Fibroblast of lung (primary cell): ENCODE data around the gene FAM151A. TPM values are rescaled to one million over a fixed set of nuclear protein-coding genes. Genes with fewer than 3 reads are reported as not detected.

Source experiments
- DNase-seq, 2 donors: peaks; one replicate each; pipeline versions ENCODE4 v3.0.0 to v3.0.0-alpha.2; 2010; ENCODE audit warnings: low read depth in 2 of 2
- H2AFZ ChIP-seq: 2 replicates; pipeline ENCODE4 v1.5.1; 2012; ENCODE audit warnings: low read length, control low read depth, inconsistent platforms
- H3K27ac ChIP-seq: 2 replicates; pipeline ENCODE4 v1.5.1; 2011; ENCODE audit warnings: low read length, control low read depth; ENCODE audit not compliant: insufficient read depth
- H3K27me3 ChIP-seq: 2 replicates; pipeline ENCODE4 v1.5.1; 2011; ENCODE audit warnings: mild to moderate bottlenecking, low read length; ENCODE audit not compliant: control insufficient read depth, insufficient read depth
- H3K36me3 ChIP-seq: 2 replicates; pipeline ENCODE4 v1.5.1; 2011; ENCODE audit warnings: low read length; ENCODE audit not compliant: control insufficient read depth, insufficient read depth
- H3K4me1 ChIP-seq: 2 replicates; pipeline ENCODE4 v1.5.1; 2011; ENCODE audit warnings: low read length; ENCODE audit not compliant: control insufficient read depth, insufficient read depth; ENCODE audit errors: extremely low read depth
- H3K4me2 ChIP-seq: 2 replicates; pipeline ENCODE4 v1.5.1; 2011; ENCODE audit warnings: low read length, control low read depth; ENCODE audit not compliant: insufficient read depth; ENCODE audit errors: extremely low read depth
- H3K4me3 ChIP-seq, 4 experiments: fragments of 200-600 bp in 1 of 4; sonication (generic) in 1 of 4; replicated peaks in 1 of 4; 2 replicates each; pipeline ENCODE4 v1.5.1; 2011 to 2016; ENCODE audit warnings: low read length in 4 of 4, low read depth in 3 of 4, mild to moderate bottlenecking in 3 of 4, control low read depth in 2 of 4, inconsistent platforms in 1 of 4, mixed read lengths in 1 of 4; ENCODE audit not compliant: insufficient read depth in 1 of 4; ENCODE audit errors: control extremely low read depth in 1 of 4
- H3K79me2 ChIP-seq: 2 replicates; pipeline ENCODE4 v1.5.1; 2012; ENCODE audit warnings: mild to moderate bottlenecking, low read length, inconsistent platforms; ENCODE audit not compliant: control insufficient read depth, insufficient read depth
- H3K9ac ChIP-seq: 2 replicates; pipeline ENCODE4 v1.5.1; 2011; ENCODE audit warnings: mild to moderate bottlenecking, low read length, control low read depth; ENCODE audit not compliant: insufficient read depth
- H3K9me3 ChIP-seq: 2 replicates; pipeline ENCODE4 v1.5.1; 2012; ENCODE audit warnings: low read depth, low read length; ENCODE audit not compliant: control insufficient read depth, insufficient read depth
- H4K20me1 ChIP-seq: 2 replicates; pipeline ENCODE4 v1.5.1; 2011; ENCODE audit warnings: low read length; ENCODE audit not compliant: control insufficient read depth, insufficient read depth; ENCODE audit errors: extremely low read depth
- CTCF ChIP-seq, 2 donors: IDR thresholded peaks in 1 of 2; conservative IDR thresholded peaks in 1 of 2; 1 replicate in 1 of 2; 2 replicates in 1 of 2; pipeline ENCODE4 v1.5.1; 2011 to 2012; ENCODE audit warnings: low read length in 2 of 2, control low read depth in 1 of 2, inconsistent platforms in 1 of 2, low read depth in 1 of 2, mild to moderate bottlenecking in 1 of 2
- EZH2 ChIP-seq: IDR thresholded peaks from 2 replicates; pipeline ENCODE4 v1.5.1; 2012; ENCODE audit warnings: low read length, control low read depth, mild to moderate bottlenecking; ENCODE audit errors: missing control alignments
- polyA plus RNA-seq, 2 donors: library from polyadenylated mRNA; depleted of rRNA in 1 of 2; stranded (reverse) in 1 of 2; unstranded in 1 of 2; fragments of >200 nt; gene quantifications; 2 replicates each; pipeline ENCODE4 v1.2.1, GENCODE V29; 2011 to 2012; ENCODE audit warnings: missing spikeins in 1 of 2
- total RNA-seq: library from RNA; depleted of rRNA; stranded (reverse); fragments of >200 nt; gene quantifications from 2 replicates; pipeline ENCODE4 v1.2.1, GENCODE V29; 2014

Gene FAM151A
- total and polyA plus RNA-seq, 2 donors (not counting 1 experiment from before 2014, with no cell fraction given), result not detected

DNA sequence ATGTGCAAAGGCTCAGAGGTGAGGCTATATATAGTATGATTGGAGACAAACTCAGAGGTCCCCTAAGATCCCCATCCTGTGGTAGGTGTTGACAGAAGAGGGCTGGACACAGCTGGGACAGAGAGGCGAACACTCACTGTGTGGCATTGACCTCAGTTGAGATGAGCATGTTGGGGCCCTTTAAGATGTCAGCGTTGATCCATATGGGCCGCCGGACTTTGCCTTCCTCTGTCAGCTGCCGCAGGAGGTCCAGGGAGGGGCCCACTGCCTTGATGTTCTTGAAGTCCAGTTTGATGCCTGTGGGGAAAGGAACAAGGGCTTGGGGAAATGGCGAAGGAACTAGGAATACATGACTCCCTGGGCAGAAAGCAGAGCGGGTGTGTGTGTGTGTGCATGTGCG lies 8.8 kb downstream of the FAM151A start:
- no peak overlapping the region for H3K4me2 ChIP-seq
- H3K9ac ChIP-seq, result no peak overlapping the region
- no peaks in the 10 kb centered on the region for H3K4me1 ChIP-seq
- no peaks in the 10 kb centered on the region for H3K36me3 ChIP-seq
- no peak overlapping the region for H3K4me3 ChIP-seq
- no peaks in the 10 kb centered on the region for H3K9me3 ChIP-seq
- TF ChIP-seq CTCF (conservative IDR thresholded peaks at IDR 0.05 in 1 of 2, IDR thresholded peaks at IDR 0.05 in 1 of 2; ENCODE audit: low read depth in 1 of 2, low read length in 2 of 2) (no peak), EZH2 (no peak)
- DNase-seq, result no peak
- no peak overlapping the region for H2AFZ ChIP-seq
- H3K27ac ChIP-seq, result no peak overlapping the region
- H4K20me1 ChIP-seq, result no peaks in the 10 kb centered on the region
- H3K27me3 ChIP-seq, result peaks cover 3% of the 10 kb centered on the region
- H3K79me2 ChIP-seq, result no peaks in the 10 kb centered on the region

- Histone ChIP-seq H3K4me2 (no peak overlapping the region), H4K20me1 (no peaks in the 10 kb centered on the region), H3K36me3 (no peaks in the 10 kb centered on the region), H3K79me2 (no peaks in the 10 kb centered on the region), H3K9me3 (no peaks in the 10 kb centered on the region), H2AFZ (no peak overlapping the region), H3K27me3 (peaks cover 3% of the 10 kb centered on the region), H3K9ac (no peak overlapping the region), H3K27ac (no peak overlapping the region), H3K4me3 (no peak overlapping the region), H3K4me1 (no peaks in the 10 kb centered on the region)
- TF ChIP-seq EZH2 (no peak), CTCF (conservative IDR thresholded peaks at IDR 0.05 in 1 of 2, IDR thresholded peaks at IDR 0.05 in 1 of 2; ENCODE audit: low read depth in 1 of 2, low read length in 2 of 2) (no peak)
- no peak for DNase-seq
These were observed 9.3 kb downstream of the FAM151A start for GRCh38 chr1:54614024-54614423.

DNA sequence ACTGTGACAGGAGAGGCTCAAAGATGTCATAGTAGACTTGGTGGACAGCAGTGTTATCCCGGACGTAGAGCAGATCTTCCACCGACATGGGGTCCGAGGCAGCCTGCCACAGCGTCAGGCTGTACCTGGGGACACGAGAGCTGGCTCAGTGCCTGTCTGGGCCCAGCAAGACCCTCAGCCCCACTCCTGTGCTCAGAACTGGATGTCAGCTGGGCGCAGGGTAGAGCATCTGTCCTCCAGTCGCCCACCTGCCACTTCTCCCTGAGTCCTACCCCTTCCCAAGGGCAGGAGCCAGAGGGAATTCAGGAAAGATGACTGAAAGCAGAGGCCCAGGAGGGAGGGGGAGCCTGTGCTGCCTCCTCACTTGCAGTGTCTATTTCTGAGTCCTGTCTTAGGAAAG lies 11.7 kb downstream of the FAM151A start:
- no peak overlapping the region for H3K4me3 ChIP-seq
- H3K4me1 ChIP-seq, result no peaks in the 10 kb centered on the region
- no peaks in the 10 kb centered on the region for H3K79me2 ChIP-seq
- no peak overlapping the region for H3K4me2 ChIP-seq
- H3K9me3 ChIP-seq, result no peaks in the 10 kb centered on the region
- no peak overlapping the region for H3K27ac ChIP-seq
- no peak for DNase-seq
- H3K27me3 ChIP-seq, result peaks cover 3% of the 10 kb centered on the region
- H4K20me1 ChIP-seq, result no peaks in the 10 kb centered on the region
- H2AFZ ChIP-seq, result no peak overlapping the region
- TF ChIP-seq CTCF (conservative IDR thresholded peaks at IDR 0.05 in 1 of 2, IDR thresholded peaks at IDR 0.05 in 1 of 2; ENCODE audit: low read depth in 1 of 2, low read length in 2 of 2), result no peak
- TF ChIP-seq EZH2, result no peak
- H3K36me3 ChIP-seq, result no peaks in the 10 kb centered on the region
- no peak overlapping the region for H3K9ac ChIP-seq
